ENCODE data around the gene GALNT13.

GALNT13 gene

DNA sequence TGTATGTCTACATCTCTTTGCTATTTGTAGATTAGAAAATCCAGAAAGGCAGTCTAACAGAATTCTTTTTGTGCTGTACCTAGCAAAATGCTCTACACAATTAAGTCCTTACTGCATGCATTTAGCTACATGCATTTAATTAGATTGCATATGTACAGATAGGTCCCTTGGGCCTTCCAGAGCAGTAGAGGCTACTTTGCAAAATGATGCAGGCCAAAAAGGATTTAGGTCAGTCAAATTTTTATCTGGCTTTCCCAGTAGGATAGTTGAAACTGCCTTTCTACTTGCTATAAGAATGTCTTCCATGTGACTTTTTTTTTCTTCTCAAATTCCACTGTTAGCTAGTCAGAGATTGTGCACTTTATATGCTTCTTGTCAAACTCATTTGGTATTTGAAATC, 19.3 kb downstream of the GALNT13 start:
- H3K27ac Mint-ChIP-seq = no peak overlapping the region

DNA sequence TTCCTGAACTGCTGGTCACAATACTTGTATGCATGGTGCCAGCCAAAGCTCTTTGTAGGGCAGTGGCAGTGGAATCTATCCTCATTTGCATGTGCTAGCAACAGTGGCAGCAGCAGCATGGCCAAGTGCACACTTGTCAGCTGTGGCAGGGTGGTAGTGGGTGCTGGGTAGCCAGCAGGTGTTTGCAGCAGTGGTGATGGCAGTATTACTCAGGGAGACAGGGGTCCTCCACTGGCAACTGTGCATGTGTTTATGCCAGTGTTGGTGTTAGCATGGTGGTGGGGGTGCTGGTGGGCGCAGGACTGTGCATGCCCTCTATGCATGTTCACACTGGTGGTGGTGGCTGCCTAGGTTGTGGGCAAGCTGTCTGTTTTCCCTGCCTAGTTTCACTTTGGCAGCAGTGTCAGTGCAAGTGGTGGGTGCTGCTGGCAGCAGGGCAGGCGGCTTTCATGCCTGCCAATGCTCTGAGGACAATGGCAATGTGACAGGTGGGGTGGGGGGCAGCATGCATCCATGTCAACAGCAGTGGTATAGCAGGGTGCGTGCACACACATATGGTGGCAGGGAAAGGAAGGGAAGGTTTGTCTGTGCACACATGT, 41.2 kb downstream of the GALNT13 start:
- Mint-ChIP-seq H3K4me3 (no peak overlapping the region), H3K36me3 (no peaks in the 10 kb centered on the region), H3K27ac (no peak overlapping the region)

More for the DNA sequence above, 19.3 kb downstream of the GALNT13 start:
- Mint-ChIP-seq H3K4me3 (no peak overlapping the region), H3K9me3 (ENCODE audit: low read depth) (no peaks in the 10 kb centered on the region), H3K27me3 (no peaks in the 10 kb centered on the region), H3K36me3 (no peaks in the 10 kb centered on the region), H3K4me1 (ENCODE audit: low read depth) (no peaks in the 10 kb centered on the region)

DNA sequence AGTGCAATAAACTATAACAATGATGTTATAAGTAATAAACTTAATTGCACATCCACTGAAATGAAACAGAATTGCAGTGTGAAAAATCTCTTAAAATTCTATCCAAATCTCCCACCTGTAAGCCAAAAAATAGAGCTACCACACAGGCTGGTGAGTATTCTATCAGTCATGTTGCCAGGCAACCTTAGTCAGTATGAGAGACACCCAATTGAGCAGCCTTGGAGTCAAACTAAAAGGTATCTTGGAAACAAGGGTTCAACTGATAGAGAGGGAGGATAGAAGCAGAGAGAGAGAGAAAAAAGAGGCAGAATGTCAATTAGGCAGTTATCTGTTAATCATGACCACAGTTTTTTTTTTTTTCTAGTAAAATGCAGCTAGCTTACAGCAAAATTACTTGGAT, 45.8 kb downstream of the GALNT13 start:
- H3K4me3 Mint-ChIP-seq = no peak overlapping the region
- no peaks in the 10 kb centered on the region for H3K27me3 Mint-ChIP-seq
- no peaks in the 10 kb centered on the region for H3K9me3 Mint-ChIP-seq (ENCODE audit: low read depth)
- H3K4me1 Mint-ChIP-seq (ENCODE audit: low read depth) = no peaks in the 10 kb centered on the region
- H3K27ac Mint-ChIP-seq = no peak overlapping the region
- H3K36me3 Mint-ChIP-seq = no peaks in the 10 kb centered on the region

More for the DNA sequence above, 41.2 kb downstream of the GALNT13 start:
- H3K27me3 Mint-ChIP-seq = no peaks in the 10 kb centered on the region
- peaks cover 25% of the 10 kb centered on the region for H3K9me3 Mint-ChIP-seq (ENCODE audit: low read depth)
- no peaks in the 10 kb centered on the region for H3K4me1 Mint-ChIP-seq (ENCODE audit: low read depth)

DNA sequence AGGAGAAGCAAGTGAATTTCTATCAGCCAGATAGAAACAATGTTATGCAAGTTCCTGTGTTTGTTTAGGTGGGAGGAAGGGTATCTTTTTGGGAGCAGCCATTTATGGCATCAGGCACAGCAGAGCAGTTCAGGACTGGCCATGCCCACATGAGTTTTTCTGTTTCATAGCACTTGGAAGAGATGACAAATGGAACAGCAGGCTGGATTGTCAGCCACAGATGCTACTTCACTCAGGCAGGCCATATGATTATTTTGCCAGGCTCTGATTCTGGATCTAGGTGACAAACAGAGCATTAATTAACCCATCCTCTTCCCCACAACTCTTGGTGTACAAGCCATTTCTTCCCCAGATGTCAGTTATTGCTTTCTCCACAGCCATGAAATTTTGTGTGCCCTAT, 63.8 kb downstream of the GALNT13 start:
- Mint-ChIP-seq H3K9me3 (ENCODE audit: low read depth) (peaks cover 10% of the 10 kb centered on the region), H3K4me3 (no peak overlapping the region), H3K27ac (no peak overlapping the region)

DNA sequence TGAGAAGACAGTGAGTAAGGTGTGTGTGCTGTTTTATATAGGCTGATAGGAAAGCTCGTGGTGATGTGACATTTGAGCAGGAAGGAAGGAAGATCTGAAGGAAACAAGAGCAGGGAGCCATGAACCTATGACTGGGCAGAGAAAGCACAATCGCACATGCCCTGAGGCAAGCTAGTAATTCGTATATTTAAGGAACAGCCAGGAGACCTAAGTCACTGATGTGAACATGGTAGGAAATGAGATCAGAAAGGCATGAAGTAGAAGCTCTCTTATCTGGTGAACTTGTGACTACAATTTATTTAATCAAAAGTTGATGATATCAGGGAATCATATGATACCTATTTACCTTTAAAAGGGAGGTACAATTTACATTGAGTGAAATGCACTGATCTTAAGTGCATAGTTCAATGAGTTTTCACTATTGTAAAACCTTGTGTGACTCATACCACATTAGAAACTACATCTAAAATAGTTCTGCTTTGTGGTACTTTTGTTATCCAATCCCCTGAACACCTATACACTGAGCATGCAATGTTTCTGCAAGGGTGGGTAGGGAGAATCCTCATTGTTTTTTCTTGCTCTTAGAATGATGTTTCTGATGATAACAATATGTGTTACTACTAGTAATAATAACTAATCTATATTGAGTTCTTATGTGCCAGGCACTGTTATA, 67.5 kb downstream of the GALNT13 start:
- Mint-ChIP-seq H3K36me3 (no peaks in the 10 kb centered on the region), H3K27me3 (no peaks in the 10 kb centered on the region), H3K27ac (no peak overlapping the region), H3K9me3 (ENCODE audit: low read depth) (peaks cover 6% of the 10 kb centered on the region), H3K4me1 (ENCODE audit: low read depth) (no peaks in the 10 kb centered on the region), H3K4me3 (no peak overlapping the region)

More for the DNA sequence above, 63.8 kb downstream of the GALNT13 start:
- Mint-ChIP-seq H3K4me1 (ENCODE audit: low read depth) (no peaks in the 10 kb centered on the region), H3K27me3 (no peaks in the 10 kb centered on the region), H3K36me3 (no peaks in the 10 kb centered on the region)

DNA sequence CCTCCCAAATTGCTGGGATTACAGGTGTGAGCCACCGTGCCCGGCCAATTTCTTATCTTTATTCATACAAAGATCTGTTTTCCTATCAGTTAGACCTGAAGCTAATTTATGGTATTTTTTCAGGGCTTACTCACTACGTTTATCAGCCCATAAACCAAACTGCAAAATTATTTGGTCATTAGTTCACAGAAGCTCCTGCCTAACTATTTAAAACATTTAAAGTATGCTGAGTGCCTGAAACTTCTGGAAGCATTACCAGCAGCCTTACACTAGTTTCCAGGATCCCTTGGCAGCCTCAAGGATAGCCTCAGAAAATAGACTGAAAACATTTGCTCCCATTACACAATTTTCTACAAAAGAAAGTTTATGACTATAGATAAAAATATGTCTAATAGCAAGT, 68.8 kb downstream of the GALNT13 start:
- no peaks in the 10 kb centered on the region for H3K36me3 Mint-ChIP-seq
- H3K4me1 Mint-ChIP-seq (ENCODE audit: low read depth) = no peaks in the 10 kb centered on the region
- H3K27me3 Mint-ChIP-seq = no peaks in the 10 kb centered on the region
- H3K4me3 Mint-ChIP-seq = no peak overlapping the region
- no peak overlapping the region for H3K27ac Mint-ChIP-seq
- peaks cover 6% of the 10 kb centered on the region for H3K9me3 Mint-ChIP-seq (ENCODE audit: low read depth)

DNA sequence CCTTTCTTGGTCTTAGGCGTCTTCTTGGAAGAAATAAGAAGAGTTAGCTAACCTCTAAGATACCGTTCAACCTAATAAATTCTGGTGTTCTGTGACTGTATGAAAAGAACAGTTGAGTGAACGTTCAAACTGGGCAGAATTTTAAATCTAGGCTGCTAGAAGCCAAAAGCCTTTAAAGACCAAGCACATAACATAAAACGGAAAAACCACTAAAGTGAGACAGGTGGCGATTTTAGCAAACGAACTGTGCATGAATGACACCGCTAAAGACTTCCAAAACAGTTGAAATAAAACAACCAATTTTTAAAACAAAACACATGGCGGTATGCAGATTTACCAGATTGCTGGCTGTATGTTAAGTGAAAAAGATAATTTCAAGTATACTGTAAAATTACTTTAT, 73.1 kb downstream of the GALNT13 start:
- Mint-ChIP-seq H3K4me1 (ENCODE audit: low read depth) (no peaks in the 10 kb centered on the region), H3K36me3 (no peaks in the 10 kb centered on the region), H3K27me3 (no peaks in the 10 kb centered on the region), H3K27ac (no peak overlapping the region), H3K4me3 (no peak overlapping the region), H3K9me3 (ENCODE audit: low read depth) (no peaks in the 10 kb centered on the region)

DNA sequence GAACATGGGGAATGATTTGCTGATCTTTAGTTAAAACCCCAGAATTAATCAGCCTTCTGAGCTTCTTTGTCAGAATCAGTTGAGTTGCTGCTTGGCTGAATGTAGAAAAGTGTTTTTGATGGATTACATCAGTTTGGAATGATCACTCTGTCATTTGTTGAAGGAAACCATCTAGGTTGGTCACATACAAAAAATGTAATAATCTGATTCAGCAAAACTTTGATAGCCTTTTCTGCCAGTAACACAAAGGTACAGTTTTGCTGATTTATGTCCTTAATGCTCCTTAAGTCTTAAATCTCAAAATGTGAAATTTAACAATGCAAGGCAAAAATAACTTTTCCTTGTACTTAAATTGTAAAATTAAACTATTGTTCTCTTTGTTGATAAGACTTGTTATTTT, 74.3 kb downstream of the GALNT13 start:
- Mint-ChIP-seq H3K4me3 (no peak overlapping the region), H3K27me3 (no peaks in the 10 kb centered on the region), H3K4me1 (ENCODE audit: low read depth) (no peaks in the 10 kb centered on the region), H3K36me3 (no peaks in the 10 kb centered on the region), H3K9me3 (ENCODE audit: low read depth) (no peaks in the 10 kb centered on the region), H3K27ac (no peak overlapping the region)

DNA sequence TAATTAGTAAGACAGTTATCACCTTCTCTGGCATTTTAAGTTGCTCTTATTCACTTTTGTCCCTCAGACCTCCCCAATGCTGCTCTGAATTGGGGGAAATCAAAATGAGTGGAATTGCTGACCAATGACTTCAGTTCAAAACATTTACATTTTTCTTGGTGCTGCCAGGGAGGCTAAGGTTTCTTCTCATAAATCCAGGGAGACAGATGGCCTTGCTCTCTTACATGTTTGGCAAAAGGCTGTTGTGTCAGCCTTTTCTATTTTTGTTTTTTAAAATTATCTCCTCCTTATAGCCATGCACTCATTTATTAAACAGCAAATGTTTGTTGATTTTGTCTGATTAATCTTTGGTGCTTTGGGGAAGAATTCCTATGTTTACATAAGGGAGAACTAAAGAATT, 82.0 kb downstream of the GALNT13 start:
- Mint-ChIP-seq H3K9me3 (ENCODE audit: low read depth) (no peaks in the 10 kb centered on the region), H3K36me3 (no peaks in the 10 kb centered on the region), H3K4me1 (ENCODE audit: low read depth) (no peaks in the 10 kb centered on the region), H3K4me3 (no peak overlapping the region), H3K27me3 (no peaks in the 10 kb centered on the region), H3K27ac (no peak overlapping the region)

DNA sequence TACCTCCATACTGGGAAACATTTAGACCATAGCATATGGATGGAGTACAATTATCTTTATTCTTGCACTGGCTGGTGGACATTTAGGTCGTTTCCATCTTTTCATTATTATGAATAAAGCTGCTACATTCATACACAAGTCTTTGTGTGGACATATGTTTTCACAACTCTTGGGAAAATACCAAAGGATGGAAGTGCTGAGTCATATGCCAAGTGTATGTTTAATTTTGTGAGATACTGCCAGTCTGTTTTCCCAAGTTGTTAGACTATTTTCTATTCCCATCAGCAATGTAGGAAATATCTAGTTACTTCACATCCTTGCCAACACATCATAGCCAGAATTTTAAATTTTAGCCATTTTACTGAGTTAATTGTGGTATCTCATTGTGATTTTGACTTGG, 91.5 kb downstream of the GALNT13 start:
- no peaks in the 10 kb centered on the region for H3K4me1 Mint-ChIP-seq (ENCODE audit: low read depth)
- no peaks in the 10 kb centered on the region for H3K27me3 Mint-ChIP-seq
- H3K4me3 Mint-ChIP-seq = no peak overlapping the region
- no peaks in the 10 kb centered on the region for H3K36me3 Mint-ChIP-seq
- H3K9me3 Mint-ChIP-seq (ENCODE audit: low read depth) = peaks cover under 1% of the 10 kb centered on the region
- H3K27ac Mint-ChIP-seq = no peak overlapping the region

DNA sequence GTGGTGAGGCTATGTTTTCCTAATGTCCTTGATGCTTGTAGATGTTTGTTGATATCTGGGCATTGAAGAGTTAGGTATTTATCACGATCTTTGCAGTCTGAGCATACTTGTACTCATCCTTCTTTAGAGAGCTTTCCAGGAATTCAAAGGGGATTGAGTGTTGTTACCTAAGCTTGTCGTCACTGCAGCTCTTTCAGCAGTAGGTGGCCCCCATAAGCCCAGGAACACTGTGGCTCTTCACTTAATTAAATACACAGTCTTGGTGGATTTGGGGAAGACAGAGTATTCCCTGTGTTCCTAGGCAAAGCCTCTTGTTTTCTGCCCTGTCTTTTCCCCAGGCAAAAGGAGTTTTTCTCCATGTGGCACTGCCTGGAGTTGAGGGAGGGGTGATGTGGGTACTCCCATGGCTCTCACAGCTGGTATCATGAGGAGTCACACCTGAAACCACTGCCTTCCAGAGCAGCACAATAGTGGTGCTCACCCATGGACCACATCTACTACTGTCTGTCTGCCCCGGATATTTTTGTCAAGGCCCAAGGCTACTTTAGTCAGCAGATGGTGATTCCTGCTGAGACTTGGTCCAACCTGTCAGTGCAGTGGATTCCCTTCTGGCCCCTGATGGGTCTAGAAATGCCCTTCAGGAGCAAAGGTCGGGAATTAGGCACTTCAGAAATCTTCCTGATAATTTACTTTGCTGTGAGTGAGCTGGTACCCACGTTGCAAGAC, 95.7 kb downstream of the GALNT13 start:
- H3K27me3 Mint-ChIP-seq = no peaks in the 10 kb centered on the region
- H3K36me3 Mint-ChIP-seq = no peaks in the 10 kb centered on the region
- H3K4me3 Mint-ChIP-seq = no peak overlapping the region
- no peak overlapping the region for H3K27ac Mint-ChIP-seq
- H3K9me3 Mint-ChIP-seq (ENCODE audit: low read depth) = peaks cover 6% of the 10 kb centered on the region
- no peaks in the 10 kb centered on the region for H3K4me1 Mint-ChIP-seq (ENCODE audit: low read depth)

DNA sequence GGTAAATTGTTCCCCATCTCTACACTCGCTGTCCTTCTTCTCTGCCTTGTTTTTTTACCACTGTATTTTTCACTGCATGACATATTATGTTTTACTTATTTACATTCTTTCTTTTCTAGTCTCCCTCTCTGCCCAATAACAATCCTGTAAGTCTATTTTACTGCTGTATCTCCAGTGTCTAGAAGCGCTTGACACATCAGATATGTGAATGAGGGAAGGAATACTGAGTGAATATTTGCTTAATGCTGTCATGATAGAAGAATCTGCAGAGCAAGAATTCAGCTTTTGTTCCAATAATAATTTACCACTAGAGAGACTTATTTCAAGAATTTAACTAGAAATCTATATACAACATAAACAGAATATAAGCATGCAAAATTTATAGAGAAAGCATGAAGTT, 99.5 kb downstream of the GALNT13 start:
- no peaks in the 10 kb centered on the region for H3K36me3 Mint-ChIP-seq
- no peak overlapping the region for H3K4me3 Mint-ChIP-seq
- no peaks in the 10 kb centered on the region for H3K27me3 Mint-ChIP-seq
- H3K4me1 Mint-ChIP-seq (ENCODE audit: low read depth) = no peaks in the 10 kb centered on the region
- H3K27ac Mint-ChIP-seq = no peak overlapping the region
- peaks cover 6% of the 10 kb centered on the region for H3K9me3 Mint-ChIP-seq (ENCODE audit: low read depth)

DNA sequence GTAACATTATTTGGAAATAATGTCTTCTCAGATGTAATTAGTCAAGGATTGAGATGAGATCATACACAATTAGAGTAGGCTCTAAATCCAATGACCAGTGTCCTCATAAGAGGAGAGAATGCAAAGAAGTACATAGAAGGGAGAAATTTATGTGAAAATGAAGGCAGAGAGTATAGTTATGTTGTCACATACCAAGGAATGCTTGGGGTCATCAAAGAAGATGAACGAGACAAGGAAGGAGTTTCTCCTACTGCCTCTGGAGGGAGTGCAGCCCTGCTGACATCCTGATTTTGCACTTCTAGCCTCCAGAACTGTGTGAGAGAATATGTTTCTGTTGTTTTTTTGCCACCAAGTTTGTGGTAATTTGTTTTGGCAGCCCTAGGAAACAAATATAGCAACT, 100.1 kb downstream of the GALNT13 start:
- Mint-ChIP-seq H3K9me3 (ENCODE audit: low read depth) (peaks cover 6% of the 10 kb centered on the region), H3K4me3 (no peak overlapping the region), H3K4me1 (ENCODE audit: low read depth) (no peaks in the 10 kb centered on the region), H3K27ac (no peak overlapping the region), H3K27me3 (no peaks in the 10 kb centered on the region), H3K36me3 (no peaks in the 10 kb centered on the region)

DNA sequence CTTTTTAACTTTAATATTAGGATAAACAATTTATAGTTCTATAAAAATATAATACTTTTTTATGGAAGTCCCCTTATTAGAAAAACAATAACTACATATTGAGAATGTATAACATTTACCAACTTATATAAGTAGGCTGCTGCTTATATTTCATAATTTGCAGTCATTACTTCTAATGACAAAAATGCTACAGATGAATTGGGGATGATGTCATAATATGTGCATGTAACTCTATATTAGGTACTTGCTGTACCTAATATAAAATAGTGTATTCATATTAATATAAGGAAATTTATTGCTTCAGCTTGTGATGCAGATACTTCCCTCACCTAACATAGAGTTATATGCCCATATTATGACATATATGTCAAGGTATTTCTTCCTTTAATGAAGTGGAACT, 100.7 kb downstream of the GALNT13 start:
- H3K9me3 Mint-ChIP-seq (ENCODE audit: low read depth) = peaks cover 6% of the 10 kb centered on the region
- no peak overlapping the region for H3K27ac Mint-ChIP-seq
- H3K36me3 Mint-ChIP-seq = no peaks in the 10 kb centered on the region
- H3K4me1 Mint-ChIP-seq (ENCODE audit: low read depth) = no peaks in the 10 kb centered on the region
- no peaks in the 10 kb centered on the region for H3K27me3 Mint-ChIP-seq
- H3K4me3 Mint-ChIP-seq = no peak overlapping the region

DNA sequence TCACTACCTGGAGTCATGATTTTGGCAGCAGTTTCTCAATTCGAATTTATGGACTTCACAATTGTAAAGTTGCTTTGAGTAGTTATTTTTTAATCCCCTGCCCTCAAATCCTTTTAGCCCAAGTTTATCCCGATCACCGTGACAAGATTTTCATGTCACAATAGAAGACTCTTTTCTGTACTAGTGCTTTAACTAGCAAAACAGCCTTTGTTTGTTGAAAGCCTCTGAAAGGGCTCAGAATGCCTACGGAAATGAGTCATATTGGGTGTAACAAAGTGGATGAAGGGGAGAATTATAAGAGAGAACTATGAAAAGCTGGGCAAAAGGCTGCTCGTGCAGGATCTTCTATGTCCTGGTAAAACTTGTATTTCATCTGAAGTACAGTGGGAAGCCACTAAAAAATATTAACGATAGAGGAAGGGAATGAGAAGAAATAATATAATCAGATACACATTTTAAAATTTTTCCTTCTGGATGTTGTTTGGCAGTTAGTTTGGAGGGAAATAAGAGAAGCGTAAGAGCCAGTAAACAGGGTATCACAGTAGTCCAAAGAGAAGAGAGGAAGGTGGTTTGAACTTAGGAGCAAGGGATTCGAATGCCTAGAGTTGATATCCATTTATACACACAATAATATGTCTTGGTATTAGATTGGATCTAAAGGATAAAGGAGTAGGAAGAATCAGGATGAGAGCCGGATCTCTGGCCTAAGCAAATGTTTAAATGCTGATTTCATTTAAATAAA, 114.9 kb downstream of the GALNT13 start:
- Mint-ChIP-seq H3K4me3 (no peak overlapping the region), H3K27ac (no peak overlapping the region), H3K4me1 (ENCODE audit: low read depth) (no peaks in the 10 kb centered on the region), H3K36me3 (no peaks in the 10 kb centered on the region), H3K9me3 (ENCODE audit: low read depth) (peaks cover 10% of the 10 kb centered on the region), H3K27me3 (no peaks in the 10 kb centered on the region)
